Trophoblast cell (in vitro differentiated cells and primary cell): Measurements from ENCODE around the gene SEMA5A.

Experiments used
- DNase-seq, 2 donors: peaks; one replicate each; pipeline ENCODE4 v3.0.0-alpha.2; 2016
- H2AFZ ChIP-seq: 2 replicates; pipeline ENCODE4 v1.6.1; 2013; ENCODE audit warnings: low read length, moderate library complexity, mild to moderate bottlenecking; ENCODE audit not compliant: insufficient read depth, poor library complexity
- H2AK5ac ChIP-seq: 2 replicates; pipeline ENCODE4 v1.6.1; 2013; ENCODE audit warnings: mild to moderate bottlenecking, low read length
- H2BK120ac ChIP-seq: 2 replicates; pipeline ENCODE4 v1.6.1; 2013; ENCODE audit warnings: low read length, mild to moderate bottlenecking, moderate library complexity; ENCODE audit not compliant: insufficient read depth, poor library complexity
- H2BK12ac ChIP-seq: 2 replicates; pipeline ENCODE4 v1.6.1; 2013; ENCODE audit warnings: mild to moderate bottlenecking, low read length, moderate library complexity
- H2BK5ac ChIP-seq: 2 replicates; pipeline ENCODE4 v1.6.1; 2013; ENCODE audit warnings: low read length, low read depth, moderate library complexity, mild to moderate bottlenecking; ENCODE audit not compliant: poor library complexity
- H3K14ac ChIP-seq: 2 replicates; pipeline ENCODE4 v1.6.1; 2013; ENCODE audit warnings: mild to moderate bottlenecking, low read length
- H3K18ac ChIP-seq: 2 replicates; pipeline ENCODE4 v1.6.1; 2013; ENCODE audit warnings: mild to moderate bottlenecking, low read length
- H3K23ac ChIP-seq: 2 replicates; pipeline ENCODE4 v1.6.1; 2013; ENCODE audit warnings: low read length
- H3K27ac ChIP-seq: 2 replicates; pipeline ENCODE4 v1.5.1; 2013; ENCODE audit warnings: low read depth, mild to moderate bottlenecking, inconsistent platforms, low read length, moderate library complexity
- H3K27me3 ChIP-seq: 2 replicates; pipeline ENCODE4 v1.6.1; 2013; ENCODE audit warnings: inconsistent platforms, mild to moderate bottlenecking, low read length, moderate library complexity; ENCODE audit not compliant: insufficient read depth
- H3K36me3 ChIP-seq, 2 experiments: 1 replicate in 1 of 2; 2 replicates in 1 of 2; pipeline ENCODE4 v1.6.1; 2013; ENCODE audit warnings: low read length in 2 of 2, mild to moderate bottlenecking in 2 of 2, moderate library complexity in 1 of 2; ENCODE audit not compliant: insufficient read depth in 2 of 2, control insufficient read depth in 1 of 2
- H3K4ac ChIP-seq: 2 replicates; pipeline ENCODE4 v1.6.1; 2013; ENCODE audit warnings: low read depth, mild to moderate bottlenecking, low read length, moderate library complexity
- H3K4me1 ChIP-seq, 2 experiments: 1 replicate in 1 of 2; 2 replicates in 1 of 2; pipeline ENCODE4 v1.6.1; 2013; ENCODE audit warnings: low read length in 2 of 2, mild to moderate bottlenecking in 2 of 2, moderate library complexity in 1 of 2; ENCODE audit not compliant: insufficient read depth in 2 of 2, control insufficient read depth in 1 of 2
- H3K4me2 ChIP-seq: 2 replicates; pipeline ENCODE4 v1.6.1; 2013; ENCODE audit warnings: inconsistent platforms, mild to moderate bottlenecking, low read length, moderate library complexity
- H3K4me3 ChIP-seq: 2 replicates; pipeline ENCODE4 v1.5.1; 2013; ENCODE audit warnings: mild to moderate bottlenecking, low read depth, low read length, inconsistent platforms
- H3K79me1 ChIP-seq: one replicate; pipeline ENCODE4 v1.6.1; 2013; ENCODE audit warnings: low read length
- H3K79me2 ChIP-seq: 2 replicates; pipeline ENCODE4 v1.6.1; 2013; ENCODE audit warnings: low read length, mild to moderate bottlenecking; ENCODE audit not compliant: control insufficient read depth, insufficient read depth, poor library complexity
- H3K9ac ChIP-seq: 2 replicates; pipeline ENCODE4 v1.6.1; 2013; ENCODE audit warnings: mild to moderate bottlenecking, low read length
- H3K9me3 ChIP-seq: 2 replicates; pipeline ENCODE4 v1.6.1; 2013; ENCODE audit warnings: low read depth, mild to moderate bottlenecking, control low read depth, inconsistent platforms, low read length; ENCODE audit not compliant: insufficient read depth
- H4K12ac ChIP-seq: 2 replicates; pipeline ENCODE4 v1.6.1; 2013; ENCODE audit warnings: low read depth, mild to moderate bottlenecking, low read length, moderate library complexity
- H4K8ac ChIP-seq: 2 replicates; pipeline ENCODE4 v1.6.1; 2013; ENCODE audit warnings: low read depth, mild to moderate bottlenecking, low read length, moderate library complexity
- H4K91ac ChIP-seq: one replicate; pipeline ENCODE4 v1.6.1; 2013; ENCODE audit warnings: low read depth, mild to moderate bottlenecking, low read length, moderate library complexity
- WGBS: extraction: QIAGEN DNeasy Blood & Tissue Kit; methylation state at CpG from one replicate; pipeline ENCODE4 v1.1.7; 2013; ENCODE audit warnings: missing lambda C conversion rate; ENCODE audit not compliant: insufficient read length, insufficient coverage; ENCODE audit errors: extremely low coverage; 5-methylcytosine and 5-hydroxymethylcytosine counted together

SEMA5A gene

GRCh38 chr5:9156282-9156681 is 389.6 kb downstream of the SEMA5A start:
- H4K91ac ChIP-seq: no peak overlapping the region
- no peak overlapping the region for H4K8ac ChIP-seq
- peak; percentile 31 to 52 for DNase-seq
- no peak overlapping the region for H3K18ac ChIP-seq
- no peaks in the 10 kb centered on the region for H3K4me1 ChIP-seq
- no peak overlapping the region for H3K23ac ChIP-seq
- no peak overlapping the region for H3K4me3 ChIP-seq
- H2AK5ac ChIP-seq: no peak overlapping the region
- H2AFZ ChIP-seq: no peak overlapping the region
- H3K9ac ChIP-seq: no peak overlapping the region
- peaks cover 15 to 18% of the 10 kb centered on the region in 2 experiments for H3K36me3 ChIP-seq
- H2BK12ac ChIP-seq: no peak overlapping the region
- no peaks in the 10 kb centered on the region for H3K27me3 ChIP-seq
- H2BK120ac ChIP-seq: no peak overlapping the region
- H3K4ac ChIP-seq: no peak overlapping the region
- H3K9me3 ChIP-seq: no peaks in the 10 kb centered on the region
- no peak overlapping the region for H3K27ac ChIP-seq
- WGBS: no CpG with 5 or more reads among the region's 2 CpGs
- H3K4me2 ChIP-seq: no peak overlapping the region
- no peak overlapping the region for H4K12ac ChIP-seq
- H3K79me1 ChIP-seq: no peaks in the 10 kb centered on the region
- no peak overlapping the region for H3K14ac ChIP-seq
- H2BK5ac ChIP-seq: no peak overlapping the region
- no peaks in the 10 kb centered on the region for H3K79me2 ChIP-seq

DNA sequence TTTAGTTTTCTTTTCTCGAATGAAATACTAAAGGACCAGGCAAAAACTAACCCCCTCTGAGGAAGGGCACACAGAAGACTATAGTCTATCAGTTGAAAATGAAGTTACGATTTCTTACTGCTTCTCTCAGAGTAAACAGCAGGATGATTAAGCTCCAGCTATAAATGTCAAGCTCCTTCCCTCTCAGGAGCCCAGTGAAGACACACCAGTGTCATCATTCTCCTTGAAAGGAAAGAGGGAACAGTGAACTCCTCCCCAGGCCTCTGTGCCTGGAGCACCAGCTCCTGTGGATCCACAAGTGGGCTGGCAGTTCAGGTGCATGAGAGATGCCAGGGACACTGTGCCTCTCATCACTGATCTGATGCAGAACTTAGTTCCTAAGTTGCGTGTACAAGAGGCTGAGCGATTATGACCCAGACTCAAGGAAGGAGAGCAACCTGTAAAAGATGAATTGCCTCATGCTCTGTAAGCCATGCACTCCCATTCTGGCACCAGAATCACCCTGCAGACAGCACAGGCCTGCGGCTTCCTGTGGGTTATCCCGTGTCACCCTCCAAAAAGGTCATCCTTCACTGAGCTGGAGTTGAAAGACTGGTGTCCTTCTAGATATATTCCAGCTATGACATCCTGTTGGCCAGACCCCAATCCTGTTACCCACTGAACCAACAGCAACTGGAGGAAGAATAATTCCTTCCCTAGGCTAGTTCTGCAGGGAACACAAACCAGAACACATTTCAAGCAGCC is 394.0 kb downstream of the SEMA5A start:
- Histone ChIP-seq H3K36me3 (peaks cover 17 to 21% of the 10 kb centered on the region in 2 experiments), H3K9ac (no peak overlapping the region), H4K8ac (no peak overlapping the region), H2AK5ac (no peak overlapping the region), H4K91ac (no peak overlapping the region), H2AFZ (no peak overlapping the region), H3K23ac (no peak overlapping the region), H2BK12ac (no peak overlapping the region), H3K27ac (no peak overlapping the region), H2BK5ac (no peak overlapping the region), H3K79me2 (no peaks in the 10 kb centered on the region), H3K9me3 (no peaks in the 10 kb centered on the region), H3K4me2 (no peak overlapping the region), H3K14ac (no peak overlapping the region), H3K79me1 (no peaks in the 10 kb centered on the region), H2BK120ac (no peak overlapping the region), H3K27me3 (no peaks in the 10 kb centered on the region), H4K12ac (no peak overlapping the region), H3K4me1 (no peaks in the 10 kb centered on the region), H3K4ac (no peak overlapping the region), H3K4me3 (no peak overlapping the region), H3K18ac (no peak overlapping the region)
- DNase-seq: no peak
- no CpG with 5 or more reads among the region's 6 CpGs for WGBS

- Histone ChIP-seq H3K36me3 (peaks cover 16 to 25% of the 10 kb centered on the region in 2 experiments), H2AK5ac (no peak overlapping the region), H3K4me1 (no peaks in the 10 kb centered on the region), H3K9me3 (no peaks in the 10 kb centered on the region), H4K8ac (no peak overlapping the region), H3K23ac (no peak overlapping the region), H3K18ac (no peak overlapping the region), H3K79me1 (no peaks in the 10 kb centered on the region), H3K14ac (no peak overlapping the region), H2BK120ac (no peak overlapping the region), H2BK5ac (no peak overlapping the region), H3K79me2 (no peaks in the 10 kb centered on the region), H4K12ac (no peak overlapping the region), H3K4me2 (no peak overlapping the region), H4K91ac (no peak overlapping the region), H3K4me3 (no peak overlapping the region), H2AFZ (no peak overlapping the region), H3K4ac (no peak overlapping the region), H2BK12ac (no peak overlapping the region), H3K27me3 (no peaks in the 10 kb centered on the region), H3K27ac (no peak overlapping the region), H3K9ac (no peak overlapping the region)
- WGBS: no CpG with 5 or more reads among the region's 1 CpG
- DNase-seq: peak; percentile 7 to 12
These were observed 395.9 kb downstream of the SEMA5A start for GRCh38 chr5:9149988-9150387.

DNA sequence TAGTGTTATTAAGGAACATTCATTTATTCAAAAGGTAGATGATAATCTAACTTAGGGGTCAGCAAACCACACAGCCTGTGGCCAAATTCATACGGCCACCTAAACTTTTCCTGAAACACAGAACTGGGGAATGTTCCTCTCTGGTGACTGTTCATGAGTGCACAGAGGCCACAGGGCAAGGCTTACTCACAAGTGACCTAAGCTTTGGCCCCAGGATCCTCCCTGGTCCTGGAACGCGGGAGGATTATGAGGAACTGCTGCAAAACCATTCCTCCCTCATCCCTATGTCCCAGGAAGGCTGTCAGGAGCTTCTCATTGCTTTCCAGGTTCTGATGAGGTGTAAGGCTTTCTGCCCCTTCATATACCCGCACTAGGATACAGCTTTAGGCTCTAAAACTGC is 397.6 kb downstream of the SEMA5A start:
- Histone ChIP-seq H2BK12ac (no peak overlapping the region), H3K14ac (no peak overlapping the region), H2BK120ac (no peak overlapping the region), H4K91ac (no peak overlapping the region), H2BK5ac (no peak overlapping the region), H2AK5ac (no peak overlapping the region), H4K8ac (no peak overlapping the region), H3K27me3 (no peaks in the 10 kb centered on the region), H2AFZ (no peak overlapping the region), H3K4me1 (no peaks in the 10 kb centered on the region), H4K12ac (no peak overlapping the region), H3K9me3 (no peaks in the 10 kb centered on the region), H3K4ac (peak overlapping the region; percentile 21), H3K4me2 (no peak overlapping the region), H3K23ac (no peak overlapping the region), H3K79me2 (no peaks in the 10 kb centered on the region), H3K79me1 (no peaks in the 10 kb centered on the region), H3K36me3 (peaks cover 9 to 26% of the 10 kb centered on the region in 2 experiments), H3K18ac (no peak overlapping the region), H3K9ac (no peak overlapping the region), H3K4me3 (no peak overlapping the region), H3K27ac (no peak overlapping the region)
- WGBS: no CpG with 5 or more reads among the region's 4 CpGs
- DNase-seq: no peak
